Endothelial cell of umbilical vein (primary cell): ENCODE measurements around the gene MOGAT1. TPM values are rescaled to one million over a fixed set of nuclear protein-coding genes. Genes with fewer than 3 reads are reported as not detected.

Source experiments
- BruUV-seq: library from RNA; stranded (reverse); fragments of 400-500 nt; replicated peaks from 2 replicates; lab custom pipeline; 2021; lab: Mats Ljungman, UMichigan
- CTCF ChIA-PET: fragments of 300-600, 350-600 bp; sonication (Branson Sonifier 250); formaldehyde crosslinking; loops from one replicate; lab custom pipeline; 2021; ENCODE audit warnings: antibody characterized with exemption, inconsistent platforms; lab: Charles Lee
- POLR2A ChIA-PET: fragments of 300-600, 350-600 bp; sonication (Branson Sonifier 250); formaldehyde crosslinking; loops from one replicate; lab custom pipeline; 2021; ENCODE audit warnings: antibody characterized with exemption, inconsistent platforms; lab: Charles Lee
- DNase-seq: peaks from one replicate; pipeline ENCODE4 v3.0.0-alpha.2; 2011; ENCODE audit warnings: low read depth, low spot score
- FAIRE-seq: peaks from 2 replicates; lab custom pipeline; 2011; peaks lifted over from hg19 to GRCh38; lab: Jason Lieb, UNC
- H2AFZ ChIP-seq: 2 replicates; pipeline ENCODE4 v1.6.0; 2012; ENCODE audit warnings: low read depth, low read length, control low read depth, inconsistent platforms
- H3K27ac ChIP-seq: 2 replicates; pipeline ENCODE4 v1.5.1; 2011; ENCODE audit warnings: low read depth, mild to moderate bottlenecking, control low read depth, low read length, moderate library complexity; ENCODE audit not compliant: insufficient read depth
- H3K27me3 ChIP-seq, 2 experiments: 2 replicates each; pipeline versions ENCODE4 v1.6.0 to v1.6.1; 2011; ENCODE audit warnings: low read length in 2 of 2, mixed read lengths in 1 of 2; ENCODE audit not compliant: control insufficient read depth in 2 of 2, insufficient read depth in 2 of 2
- H3K36me3 ChIP-seq, 2 experiments: 2 replicates in 1 of 2; 3 replicates in 1 of 2; pipeline ENCODE4 v1.5.1; 2011; ENCODE audit warnings: low read length in 2 of 2, mild to moderate bottlenecking in 1 of 2, moderate library complexity in 1 of 2; ENCODE audit not compliant: control insufficient read depth in 2 of 2, insufficient read depth in 2 of 2; ENCODE audit errors: extremely low read depth in 1 of 2
- H3K4me1 ChIP-seq: 3 replicates; pipeline ENCODE4 v1.5.1; 2011; ENCODE audit warnings: mild to moderate bottlenecking, low read length; ENCODE audit not compliant: control insufficient read depth, insufficient read depth; ENCODE audit errors: extremely low read depth
- H3K4me2 ChIP-seq: 2 replicates; pipeline ENCODE4 v1.6.1; 2011; ENCODE audit warnings: low read length, control low read depth, mixed read lengths; ENCODE audit not compliant: insufficient read depth
- H3K4me3 ChIP-seq, 3 experiments: fragments of 200-600 bp in 1 of 3; sonication (generic), shearing (Covaris generic) in 1 of 3; replicated peaks in 1 of 3; 2 replicates each; pipeline ENCODE4 v1.5.1; 2011 to 2016; ENCODE audit warnings: control low read depth in 3 of 3, low read length in 3 of 3, mild to moderate bottlenecking in 2 of 3, inconsistent platforms in 1 of 3, low read depth in 1 of 3, moderate library complexity in 1 of 3; ENCODE audit not compliant: insufficient read depth in 1 of 3
- H3K79me2 ChIP-seq: 2 replicates; pipeline ENCODE4 v1.6.0; 2012; ENCODE audit warnings: low read length, inconsistent platforms; ENCODE audit not compliant: control insufficient read depth, insufficient read depth
- H3K9ac ChIP-seq: replicated peaks from 2 replicates; pipeline ENCODE3; 2011; ENCODE audit warnings: low read length, control low read depth; ENCODE audit not compliant: insufficient read depth; ENCODE audit errors: extremely low read depth
- H3K9me1 ChIP-seq: replicated peaks from 3 replicates; pipeline ENCODE4 v1.6.0; 2011; ENCODE audit warnings: mild to moderate bottlenecking, low read length; ENCODE audit not compliant: control insufficient read depth, insufficient read depth; ENCODE audit errors: extremely low read depth
- H3K9me3 ChIP-seq: replicated peaks from 2 replicates; pipeline ENCODE4 v1.5.1; 2012; ENCODE audit warnings: low read length, inconsistent platforms; ENCODE audit not compliant: control insufficient read depth, insufficient read depth
- H4K20me1 ChIP-seq: replicated peaks from 2 replicates; pipeline ENCODE3; 2011; ENCODE audit warnings: mild to moderate bottlenecking, low read length; ENCODE audit not compliant: control insufficient read depth, insufficient read depth; ENCODE audit errors: extremely low read depth
- EZH2 ChIP-seq: IDR thresholded peaks from 2 replicates; pipeline ENCODE4 v1.6.1; 2012; ENCODE audit warnings: borderline replicate concordance, low read depth, mild to moderate bottlenecking, moderate library complexity, low read length, inconsistent platforms; ENCODE audit not compliant: severe bottlenecking
- FOS ChIP-seq: IDR thresholded peaks from 2 replicates; pipeline ENCODE4 v1.6.1; 2011; ENCODE audit warnings: mild to moderate bottlenecking, low read length, moderate library complexity, borderline replicate concordance; ENCODE audit not compliant: insufficient read depth
- GATA2 ChIP-seq: IDR thresholded peaks from 2 replicates; pipeline ENCODE4 v1.7.0; 2011; ENCODE audit warnings: low read depth, mild to moderate bottlenecking, moderate library complexity, mixed read lengths, low read length; ENCODE audit not compliant: insufficient read length, insufficient read depth
- JUN ChIP-seq: IDR thresholded peaks from 2 replicates; pipeline ENCODE4 v1.6.1; 2011; ENCODE audit warnings: borderline replicate concordance, low read depth; ENCODE audit not compliant: insufficient read length, insufficient read depth
- MYC ChIP-seq: IDR thresholded peaks from one replicate; pipeline ENCODE4 v1.6.1; 2011; ENCODE audit warnings: mild to moderate bottlenecking, low read depth, low read length
- POLR2A ChIP-seq: IDR thresholded peaks from 2 replicates; pipeline ENCODE4 v1.6.1; 2012; ENCODE audit warnings: low read depth, mild to moderate bottlenecking, control low read depth, low read length
- POLR2AphosphoS5 ChIP-seq: IDR thresholded peaks from 2 replicates; pipeline ENCODE4 v1.6.1; 2012; ENCODE audit warnings: low read depth, mild to moderate bottlenecking, control low read depth, low read length, moderate library complexity; ENCODE audit not compliant: insufficient read depth
- dilution Hi-C: fragments of 300-500 bp; cut with MboI; formaldehyde crosslinking; loops from one replicate; pipeline ENCODE4 v1.15.0; 2019; ENCODE audit warnings: low sequenced_read_pairs; ENCODE audit not compliant: extremely low pct_ligation_motif_present
- intact Hi-C: fragments of 100-400 bp; cut with micrococcal nuclease; formaldehyde crosslinking; loops from one replicate; pipeline ENCODE4 v1.10.0; 2022
- polyA plus RNA-seq, 4 experiments: library from polyadenylated mRNA; depleted of rRNA in 3 of 4; stranded (reverse) in 3 of 4; unstranded in 1 of 4; fragments of >200 nt; gene quantifications; 2 replicates each; pipeline versions ENCODE4 v1.2.1 to v1.2.3, GENCODE V29; 2011 to 2012; ENCODE audit warnings: missing spikeins in 1 of 4
- total RNA-seq: library from RNA; stranded (reverse); gene quantifications from 2 replicates; pipeline ENCODE4 v1.2.3, GENCODE V29; 2021
- TF ChIP-seq, protein P1 (sequence below): IDR thresholded peaks from 2 replicates; pipeline ENCODE4 v1.6.1; 2011; ENCODE audit not compliant: insufficient read depth, insufficient read length
- TF ChIP-seq, protein P2 (sequence below), 2 donors: IDR thresholded peaks; 1 replicate in 1 of 2; 2 replicates in 1 of 2; pipeline ENCODE4 v1.5.1; 2011; ENCODE audit warnings: low read length in 2 of 2, mild to moderate bottlenecking in 2 of 2, moderate library complexity in 2 of 2, control low read depth in 1 of 2, inconsistent platforms in 1 of 2, low read depth in 1 of 2; ENCODE audit not compliant: insufficient read depth in 1 of 2; ENCODE audit errors: extremely low read depth in 1 of 2

MOGAT1 gene
- total and polyA plus RNA-seq, 2 donors (not counting 3 experiments of a cell fraction or from before 2014, with no cell fraction given): not detected

DNA sequence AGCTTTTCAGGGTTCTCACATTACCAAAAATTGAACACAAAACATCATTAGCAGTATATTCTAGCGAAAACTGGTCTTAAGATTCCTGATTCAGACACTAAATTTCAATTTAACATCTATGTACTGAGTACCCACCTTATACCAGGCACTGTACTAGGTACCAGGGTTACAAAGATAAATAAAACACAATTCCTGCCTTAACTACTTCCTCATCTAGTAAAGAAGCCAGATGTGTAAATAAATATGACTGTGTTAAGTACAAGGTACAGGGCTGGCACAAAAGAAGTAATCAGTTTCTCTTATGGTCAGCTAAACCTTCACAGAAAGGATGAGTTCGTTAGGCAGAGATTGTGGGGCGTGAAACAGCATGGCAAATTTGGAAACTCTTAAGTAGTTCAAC is 21.7 kb upstream of the MOGAT1 start:
- Histone ChIP-seq H3K36me3 (peaks cover 0 to 3% of the 10 kb centered on the region in 2 experiments), H4K20me1 (no peaks in the 10 kb centered on the region), H3K9me3 (no peaks in the 10 kb centered on the region), H3K9ac (no peak overlapping the region), H3K4me1 (peaks cover 26% of the 10 kb centered on the region), H3K4me2 (no peak overlapping the region), H3K27me3 (no peaks in the 10 kb centered on the region), H3K4me3 (no peak overlapping the region), H2AFZ (no peak overlapping the region), H3K79me2 (peaks cover 73% of the 10 kb centered on the region), H3K27ac (no peak overlapping the region), H3K9me1 (no peaks in the 10 kb centered on the region)
- dilution Hi-C loops: no loop called here
- BruUV-seq: no TSS peak
- CTCF ChIA-PET: no interaction called here
- FAIRE-seq (no peak), DNase-seq (no peak)
- TF ChIP-seq FOS (no peak), POLR2A (no peak)
- TF ChIP-seq, protein P1, sequence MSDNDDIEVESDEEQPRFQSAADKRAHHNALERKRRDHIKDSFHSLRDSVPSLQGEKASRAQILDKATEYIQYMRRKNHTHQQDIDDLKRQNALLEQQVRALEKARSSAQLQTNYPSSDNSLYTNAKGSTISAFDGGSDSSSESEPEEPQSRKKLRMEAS: no peak
- intact Hi-C loops: loop anchor here (10.0 kb wide), 1 partner anchor 1755 kb away; the partner anchor contains the start of gene FAM124B
- POLR2A ChIA-PET: no interaction called here

DNA sequence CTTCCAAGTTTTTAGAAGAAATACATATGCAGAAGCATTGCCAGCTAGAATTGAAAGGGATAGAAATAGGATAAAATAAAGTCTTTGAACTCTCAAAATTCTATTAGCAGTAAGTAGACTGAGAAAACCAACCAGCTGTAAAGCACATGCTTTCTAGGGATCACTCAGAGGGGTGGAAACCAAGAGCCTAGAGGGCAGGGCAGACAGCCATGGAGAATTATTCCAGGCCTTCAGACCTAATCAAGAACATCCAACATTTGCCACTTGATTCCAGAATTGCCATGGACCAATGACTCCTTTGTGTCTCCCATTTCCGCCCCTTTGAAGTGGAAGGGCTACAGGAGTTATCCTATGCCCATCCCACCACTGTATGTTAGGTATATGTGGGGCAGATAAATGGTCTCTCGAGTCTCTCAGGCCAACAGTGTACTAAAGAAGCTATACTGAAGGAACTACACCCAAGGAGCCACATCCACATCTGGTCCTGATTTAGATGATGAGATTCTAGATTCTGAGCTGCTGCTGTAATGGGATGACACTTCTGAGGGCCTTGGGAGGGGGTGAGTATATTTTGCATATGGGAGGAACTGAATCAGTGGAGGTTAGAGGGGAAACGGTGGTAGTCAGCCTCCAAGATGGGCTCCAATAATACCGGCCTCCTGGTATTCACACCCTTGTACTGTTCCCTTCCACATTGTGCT is 19.6 kb upstream of the MOGAT1 start:
- Histone ChIP-seq H3K36me3 (peaks cover 0 to 3% of the 10 kb centered on the region in 2 experiments), H4K20me1 (no peaks in the 10 kb centered on the region), H3K27ac (no peak overlapping the region), H3K79me2 (peaks cover 72% of the 10 kb centered on the region), H3K9me1 (no peaks in the 10 kb centered on the region), H3K9ac (no peak overlapping the region), H3K4me1 (peaks cover 31% of the 10 kb centered on the region), H3K27me3 (no peaks in the 10 kb centered on the region), H3K9me3 (no peaks in the 10 kb centered on the region), H3K4me3 (no peak overlapping the region), H2AFZ (no peak overlapping the region), H3K4me2 (no peak overlapping the region)
- POLR2A ChIA-PET: no interaction called here
- dilution Hi-C loops: no loop called here
- CTCF ChIA-PET: interaction anchor here (1.4 to 4.0 kb wide), 3 partner anchors 9 to 56 kb away, joined by 3 to 11 read pairs (median 6); no protein-coding TSS in a partner anchor
- DNase-seq: no peak
- intact Hi-C loops: loop anchor here (10.0 kb wide), 1 partner anchor 1753 kb away; the partner anchor contains the start of gene FAM124B
- no TSS peak for BruUV-seq
- FAIRE-seq: no peak
- TF ChIP-seq FOS (no peak), POLR2AphosphoS5 (no peak), POLR2A (no peak), MYC (no peak), EZH2 (no peak), JUN (no peak), GATA2 (no peak)
- TF ChIP-seq, protein P1: no peak
- TF ChIP-seq, protein P2, sequence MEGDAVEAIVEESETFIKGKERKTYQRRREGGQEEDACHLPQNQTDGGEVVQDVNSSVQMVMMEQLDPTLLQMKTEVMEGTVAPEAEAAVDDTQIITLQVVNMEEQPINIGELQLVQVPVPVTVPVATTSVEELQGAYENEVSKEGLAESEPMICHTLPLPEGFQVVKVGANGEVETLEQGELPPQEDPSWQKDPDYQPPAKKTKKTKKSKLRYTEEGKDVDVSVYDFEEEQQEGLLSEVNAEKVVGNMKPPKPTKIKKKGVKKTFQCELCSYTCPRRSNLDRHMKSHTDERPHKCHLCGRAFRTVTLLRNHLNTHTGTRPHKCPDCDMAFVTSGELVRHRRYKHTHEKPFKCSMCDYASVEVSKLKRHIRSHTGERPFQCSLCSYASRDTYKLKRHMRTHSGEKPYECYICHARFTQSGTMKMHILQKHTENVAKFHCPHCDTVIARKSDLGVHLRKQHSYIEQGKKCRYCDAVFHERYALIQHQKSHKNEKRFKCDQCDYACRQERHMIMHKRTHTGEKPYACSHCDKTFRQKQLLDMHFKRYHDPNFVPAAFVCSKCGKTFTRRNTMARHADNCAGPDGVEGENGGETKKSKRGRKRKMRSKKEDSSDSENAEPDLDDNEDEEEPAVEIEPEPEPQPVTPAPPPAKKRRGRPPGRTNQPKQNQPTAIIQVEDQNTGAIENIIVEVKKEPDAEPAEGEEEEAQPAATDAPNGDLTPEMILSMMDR (IDR thresholded peaks at IDR 0.05; ENCODE audit: extremely low read depth in 1 of 2, insufficient read depth in 1 of 2, low read depth in 1 of 2, low read length in 2 of 2): no peak
